Keratinocyte (primary cell): ENCODE measurements around the gene MRGPRF. TPM values are rescaled to one million over a fixed set of nuclear protein-coding genes. Genes with fewer than 3 reads are reported as not detected.
A peak's percentile ranks its signal among the peaks of the same experiment; 100 is the strongest.

Experiments
- DNase-seq: peaks from one replicate; pipeline ENCODE4 v3.0.0-alpha.2; 2011; ENCODE audit warnings: low read depth, missing footprints, low spot score
- FAIRE-seq: peaks from 2 replicates; lab custom pipeline; 2011; peaks lifted over from hg19 to GRCh38; lab: Jason Lieb, UNC
- H2AFZ ChIP-seq: 2 replicates; pipeline ENCODE4 v1.6.0; 2012; ENCODE audit warnings: low read length, control low read depth, inconsistent platforms; ENCODE audit not compliant: control insufficient read depth
- H3K27ac ChIP-seq: 2 replicates; pipeline ENCODE4 v1.5.1; 2011; ENCODE audit warnings: low read length; ENCODE audit not compliant: control insufficient read depth, insufficient read depth
- H3K27me3 ChIP-seq: 3 replicates; pipeline ENCODE4 v1.6.0; 2011; ENCODE audit warnings: low read length; ENCODE audit not compliant: control insufficient read depth, insufficient read depth; ENCODE audit errors: extremely low read depth
- H3K36me3 ChIP-seq, 2 experiments: 2 replicates in 1 of 2; 3 replicates in 1 of 2; pipeline ENCODE4 v1.5.1; 2011; ENCODE audit warnings: low read length in 2 of 2, mild to moderate bottlenecking in 1 of 2; ENCODE audit not compliant: control insufficient read depth in 2 of 2, insufficient read depth in 2 of 2; ENCODE audit errors: extremely low read depth in 1 of 2
- H3K4me1 ChIP-seq: 3 replicates; pipeline ENCODE4 v1.5.1; 2011; ENCODE audit warnings: low read length; ENCODE audit not compliant: control insufficient read depth, insufficient read depth; ENCODE audit errors: extremely low read depth
- H3K4me2 ChIP-seq: 3 replicates; pipeline ENCODE4 v1.6.0; 2011; ENCODE audit warnings: low read depth, low read length; ENCODE audit not compliant: control insufficient read depth, insufficient read depth; ENCODE audit errors: extremely low read depth
- H3K4me3 ChIP-seq, 3 experiments: fragments of 200-600 bp in 1 of 3; sonication (generic) in 1 of 3; 2 replicates in 2 of 3; 3 replicates in 1 of 3; pipeline ENCODE4 v1.5.1; 2011 to 2016; ENCODE audit warnings: low read length in 3 of 3, mild to moderate bottlenecking in 3 of 3, control low read depth in 2 of 3, inconsistent platforms in 1 of 3, low read depth in 1 of 3, mixed read lengths in 1 of 3, mixed run types in 1 of 3, moderate library complexity in 1 of 3; ENCODE audit not compliant: control insufficient read depth in 2 of 3, insufficient read depth in 2 of 3; ENCODE audit errors: extremely low read depth in 1 of 3
- H3K79me2 ChIP-seq: 2 replicates; pipeline ENCODE4 v1.6.0; 2012; ENCODE audit warnings: low read length; ENCODE audit not compliant: control insufficient read depth, insufficient read depth
- H3K9ac ChIP-seq: 3 replicates; pipeline ENCODE4 v1.6.0; 2011; ENCODE audit warnings: low read length; ENCODE audit not compliant: control insufficient read depth, insufficient read depth; ENCODE audit errors: extremely low read depth
- H3K9me1 ChIP-seq: 3 replicates; pipeline ENCODE4 v1.6.0; 2011; ENCODE audit warnings: low read length; ENCODE audit not compliant: control insufficient read depth, insufficient read depth; ENCODE audit errors: extremely low read depth
- H3K9me3 ChIP-seq: 2 replicates; pipeline ENCODE4 v1.5.1; 2012; ENCODE audit warnings: low read depth, low read length; ENCODE audit not compliant: control insufficient read depth
- H4K20me1 ChIP-seq: 3 replicates; pipeline ENCODE4 v1.6.0; 2011; ENCODE audit warnings: low read length; ENCODE audit not compliant: control insufficient read depth, insufficient read depth; ENCODE audit errors: extremely low read depth
- EZH2 ChIP-seq: IDR thresholded peaks from one replicate; pipeline ENCODE4 v1.6.1; 2012; ENCODE audit warnings: inconsistent platforms, mild to moderate bottlenecking, low read length, moderate library complexity
- dilution Hi-C: fragments of 300-500 bp; cut with MboI; formaldehyde crosslinking; loops from one replicate; pipeline ENCODE4 v1.7.0; 2020; ENCODE audit warnings: low sequenced_read_pairs; ENCODE audit not compliant: extremely low pct_ligation_motif_present
- polyA plus RNA-seq, 5 experiments: library from polyadenylated mRNA; depleted of rRNA in 3 of 5; stranded (reverse) in 3 of 5; stranded (forward) in 1 of 5; unstranded in 1 of 5; fragments of >200 nt; gene quantifications; 1 replicate in 1 of 5; 2 replicates in 3 of 5; 3 replicates in 1 of 5; pipeline versions ENCODE4 v1.2.1 to v1.2.3, GENCODE V29; 2011 to 2012; ENCODE audit warnings: missing spikeins in 2 of 5, low read depth in 1 of 5, low replicate concordance in 1 of 5
- TF ChIP-seq, protein P1 (sequence below), 3 experiments: IDR thresholded peaks in 1 of 3; conservative IDR thresholded peaks in 1 of 3; optimal IDR thresholded peaks in 1 of 3; 2 replicates in 2 of 3; 3 replicates in 1 of 3; pipeline versions ENCODE3 to v1.5.1; 2011; ENCODE audit warnings: low read length in 3 of 3, mild to moderate bottlenecking in 3 of 3, moderate library complexity in 2 of 3, control low read depth in 1 of 3, inconsistent platforms in 1 of 3; ENCODE audit not compliant: insufficient read depth in 2 of 3; ENCODE audit errors: extremely low read depth in 1 of 3

MRGPRF gene
- polyA plus RNA-seq, 1 donor (not counting 4 experiments of a cell fraction or from before 2014, with no cell fraction given), result not detected

DNA sequence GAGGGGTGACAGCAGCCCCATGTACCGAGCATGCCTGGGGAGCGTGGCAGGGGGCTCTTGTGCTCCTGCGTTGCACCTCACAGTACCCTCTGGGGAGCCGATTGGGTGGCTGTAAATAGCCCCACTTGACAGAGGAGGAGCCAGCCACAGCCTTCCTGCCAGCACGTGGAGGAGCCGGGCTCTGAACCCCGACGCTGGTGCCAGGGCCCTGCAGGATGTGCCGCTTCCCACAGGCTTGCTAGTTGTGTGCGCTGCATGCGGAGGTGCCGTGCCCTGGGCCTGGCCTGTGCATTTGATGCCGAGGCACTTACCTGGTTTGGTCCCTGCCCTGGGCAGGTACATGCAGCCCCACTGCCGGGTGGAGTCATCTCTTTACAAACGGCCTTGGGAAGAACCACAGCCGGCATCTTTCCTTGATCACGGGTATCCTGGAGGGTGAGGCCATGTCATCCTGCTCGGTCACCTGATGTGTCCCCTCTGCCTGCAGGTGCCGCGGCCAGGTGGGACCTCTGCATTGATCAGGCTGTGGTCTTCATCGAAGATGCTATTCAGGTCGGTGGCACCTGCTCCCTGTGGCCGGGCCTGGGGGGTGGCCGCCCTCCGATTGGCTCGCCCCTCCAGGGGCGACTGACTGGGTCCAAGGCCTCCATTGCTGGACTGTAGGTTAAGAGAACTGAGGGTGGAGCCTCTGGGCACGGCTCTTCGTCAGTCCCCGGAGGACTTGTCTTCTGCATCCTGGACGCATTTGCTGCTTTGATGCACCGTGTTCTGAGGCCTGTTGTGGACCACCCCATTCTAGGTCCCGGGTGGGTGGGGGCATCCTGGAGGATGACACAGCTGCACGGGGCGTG, 40.7 kb upstream of the MRGPRF start:
- Histone ChIP-seq H3K36me3 (peaks cover 10 to 22% of the 10 kb centered on the region in 2 experiments), H3K9ac (no peak overlapping the region), H3K9me1 (no peaks in the 10 kb centered on the region), H3K79me2 (peaks cover 72% of the 10 kb centered on the region), H3K27me3 (no peaks in the 10 kb centered on the region), H3K4me2 (peak overlapping the region; percentile 51), H4K20me1 (no peaks in the 10 kb centered on the region), H3K9me3 (no peaks in the 10 kb centered on the region), H3K27ac (no peak overlapping the region), H3K4me1 (peaks cover 21% of the 10 kb centered on the region), H3K4me3 (no peak overlapping the region), H2AFZ (no peak overlapping the region)
- no peak for DNase-seq
- dilution Hi-C loops, result no loop called here
- no peak for FAIRE-seq
- TF ChIP-seq, protein P1, sequence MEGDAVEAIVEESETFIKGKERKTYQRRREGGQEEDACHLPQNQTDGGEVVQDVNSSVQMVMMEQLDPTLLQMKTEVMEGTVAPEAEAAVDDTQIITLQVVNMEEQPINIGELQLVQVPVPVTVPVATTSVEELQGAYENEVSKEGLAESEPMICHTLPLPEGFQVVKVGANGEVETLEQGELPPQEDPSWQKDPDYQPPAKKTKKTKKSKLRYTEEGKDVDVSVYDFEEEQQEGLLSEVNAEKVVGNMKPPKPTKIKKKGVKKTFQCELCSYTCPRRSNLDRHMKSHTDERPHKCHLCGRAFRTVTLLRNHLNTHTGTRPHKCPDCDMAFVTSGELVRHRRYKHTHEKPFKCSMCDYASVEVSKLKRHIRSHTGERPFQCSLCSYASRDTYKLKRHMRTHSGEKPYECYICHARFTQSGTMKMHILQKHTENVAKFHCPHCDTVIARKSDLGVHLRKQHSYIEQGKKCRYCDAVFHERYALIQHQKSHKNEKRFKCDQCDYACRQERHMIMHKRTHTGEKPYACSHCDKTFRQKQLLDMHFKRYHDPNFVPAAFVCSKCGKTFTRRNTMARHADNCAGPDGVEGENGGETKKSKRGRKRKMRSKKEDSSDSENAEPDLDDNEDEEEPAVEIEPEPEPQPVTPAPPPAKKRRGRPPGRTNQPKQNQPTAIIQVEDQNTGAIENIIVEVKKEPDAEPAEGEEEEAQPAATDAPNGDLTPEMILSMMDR (optimal IDR thresholded peaks at IDR 0.05 in 1 of 3, IDR thresholded peaks at IDR 0.05 in 1 of 3, conservative IDR thresholded peaks at IDR 0.05 in 1 of 3; ENCODE audit: extremely low read depth in 1 of 3, insufficient read depth in 2 of 3, low read length in 3 of 3), result no peak
- TF ChIP-seq EZH2, result no peak

DNA sequence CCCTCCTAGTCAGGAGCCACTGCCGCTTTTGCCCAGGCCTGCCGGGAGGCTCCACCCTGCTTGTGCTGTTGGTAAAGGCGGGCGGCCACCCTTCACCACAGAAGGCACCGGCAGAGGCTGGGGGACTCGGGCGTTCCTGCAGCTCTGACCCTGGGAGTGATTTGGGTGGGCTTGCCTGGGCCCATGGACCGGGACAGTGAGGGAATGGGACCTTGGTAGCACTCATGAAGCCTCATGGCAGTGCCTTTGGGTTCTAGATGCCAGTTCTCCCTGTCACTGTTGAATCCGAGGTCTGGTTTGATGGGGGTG, 40.1 kb upstream of the MRGPRF start:
- TF ChIP-seq, protein P1 (optimal IDR thresholded peaks at IDR 0.05 in 1 of 3, IDR thresholded peaks at IDR 0.05 in 1 of 3, conservative IDR thresholded peaks at IDR 0.05 in 1 of 3; ENCODE audit: extremely low read depth in 1 of 3, insufficient read depth in 2 of 3, low read length in 3 of 3), result no peak
- TF ChIP-seq EZH2, result no peak
- H3K27ac ChIP-seq, result no peak overlapping the region
- H2AFZ ChIP-seq, result no peak overlapping the region
- no peaks in the 10 kb centered on the region for H3K9me1 ChIP-seq
- peaks cover 24% of the 10 kb centered on the region for H3K4me1 ChIP-seq
- peak overlapping the region; percentile 47 for H3K9ac ChIP-seq
- dilution Hi-C loops, result no loop called here
- peak overlapping the region in 1 of 3 experiments; percentile 6 for H3K4me3 ChIP-seq
- H3K27me3 ChIP-seq, result no peaks in the 10 kb centered on the region
- H3K9me3 ChIP-seq, result no peaks in the 10 kb centered on the region
- H3K4me2 ChIP-seq, result peak overlapping the region; percentile 51
- no peaks in the 10 kb centered on the region for H4K20me1 ChIP-seq
- DNase-seq (no peak), FAIRE-seq (no peak)
- H3K79me2 ChIP-seq, result peaks cover 72% of the 10 kb centered on the region
- H3K36me3 ChIP-seq, result peaks cover 10 to 21% of the 10 kb centered on the region in 2 experiments
